Measurements from ENCODE around the gene KBTBD3.

DNA sequence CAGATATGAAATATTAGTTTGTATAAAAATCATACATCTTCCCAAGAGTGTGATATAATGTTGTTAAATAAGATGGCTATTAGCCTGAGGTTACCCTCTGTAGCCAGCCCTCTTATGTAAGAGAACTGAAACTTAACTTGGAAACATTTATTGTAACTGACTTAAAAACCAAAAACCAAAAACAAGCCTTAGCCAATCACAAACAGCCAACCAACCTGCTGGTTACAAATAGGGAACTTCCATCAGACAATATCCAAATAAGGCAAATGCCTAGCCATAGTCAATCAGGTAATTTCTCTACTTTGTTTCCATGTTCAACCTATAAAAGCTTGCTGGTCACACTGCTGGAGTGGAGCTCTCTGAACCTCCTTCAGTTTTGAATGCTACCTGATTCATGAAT, 14.1 kb downstream of the KBTBD3 start:
- no peak for TF ChIP-seq GABPA (IDR thresholded peaks at IDR 0.05 in 1 of 2, conservative IDR thresholded peaks at IDR 0.05 in 1 of 2)
- TF ChIP-seq, protein P1, sequence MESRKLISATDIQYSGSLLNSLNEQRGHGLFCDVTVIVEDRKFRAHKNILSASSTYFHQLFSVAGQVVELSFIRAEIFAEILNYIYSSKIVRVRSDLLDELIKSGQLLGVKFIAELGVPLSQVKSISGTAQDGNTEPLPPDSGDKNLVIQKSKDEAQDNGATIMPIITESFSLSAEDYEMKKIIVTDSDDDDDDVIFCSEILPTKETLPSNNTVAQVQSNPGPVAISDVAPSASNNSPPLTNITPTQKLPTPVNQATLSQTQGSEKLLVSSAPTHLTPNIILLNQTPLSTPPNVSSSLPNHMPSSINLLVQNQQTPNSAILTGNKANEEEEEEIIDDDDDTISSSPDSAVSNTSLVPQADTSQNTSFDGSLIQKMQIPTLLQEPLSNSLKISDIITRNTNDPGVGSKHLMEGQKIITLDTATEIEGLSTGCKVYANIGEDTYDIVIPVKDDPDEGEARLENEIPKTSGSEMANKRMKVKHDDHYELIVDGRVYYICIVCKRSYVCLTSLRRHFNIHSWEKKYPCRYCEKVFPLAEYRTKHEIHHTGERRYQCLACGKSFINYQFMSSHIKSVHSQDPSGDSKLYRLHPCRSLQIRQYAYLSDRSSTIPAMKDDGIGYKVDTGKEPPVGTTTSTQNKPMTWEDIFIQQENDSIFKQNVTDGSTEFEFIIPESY (IDR thresholded peaks at IDR 0.05): no peak
- TF ChIP-seq, protein P2, sequence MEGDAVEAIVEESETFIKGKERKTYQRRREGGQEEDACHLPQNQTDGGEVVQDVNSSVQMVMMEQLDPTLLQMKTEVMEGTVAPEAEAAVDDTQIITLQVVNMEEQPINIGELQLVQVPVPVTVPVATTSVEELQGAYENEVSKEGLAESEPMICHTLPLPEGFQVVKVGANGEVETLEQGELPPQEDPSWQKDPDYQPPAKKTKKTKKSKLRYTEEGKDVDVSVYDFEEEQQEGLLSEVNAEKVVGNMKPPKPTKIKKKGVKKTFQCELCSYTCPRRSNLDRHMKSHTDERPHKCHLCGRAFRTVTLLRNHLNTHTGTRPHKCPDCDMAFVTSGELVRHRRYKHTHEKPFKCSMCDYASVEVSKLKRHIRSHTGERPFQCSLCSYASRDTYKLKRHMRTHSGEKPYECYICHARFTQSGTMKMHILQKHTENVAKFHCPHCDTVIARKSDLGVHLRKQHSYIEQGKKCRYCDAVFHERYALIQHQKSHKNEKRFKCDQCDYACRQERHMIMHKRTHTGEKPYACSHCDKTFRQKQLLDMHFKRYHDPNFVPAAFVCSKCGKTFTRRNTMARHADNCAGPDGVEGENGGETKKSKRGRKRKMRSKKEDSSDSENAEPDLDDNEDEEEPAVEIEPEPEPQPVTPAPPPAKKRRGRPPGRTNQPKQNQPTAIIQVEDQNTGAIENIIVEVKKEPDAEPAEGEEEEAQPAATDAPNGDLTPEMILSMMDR (IDR thresholded peaks at IDR 0.05; ENCODE audit: low read depth, low read length, missing input control): no peak
- TF ChIP-seq, protein P3, sequence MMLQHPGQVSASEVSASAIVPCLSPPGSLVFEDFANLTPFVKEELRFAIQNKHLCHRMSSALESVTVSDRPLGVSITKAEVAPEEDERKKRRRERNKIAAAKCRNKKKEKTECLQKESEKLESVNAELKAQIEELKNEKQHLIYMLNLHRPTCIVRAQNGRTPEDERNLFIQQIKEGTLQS (IDR thresholded peaks at IDR 0.05): no peak

Measured in liver (tissue), 3 donors.